ENCODE results near the gene BMP4.

- TF ChIP-seq CTCF (IDR thresholded peaks at IDR 0.05 in 8 of 11, conservative IDR thresholded peaks at IDR 0.05 in 3 of 11) (no peak), POLR2AphosphoS5 (IDR thresholded peaks at IDR 0.05) (no peak), POLR2A (IDR thresholded peaks at IDR 0.05) (no peak)
These were observed 7.6 kb upstream of the BMP4 start for GRCh38 chr14:53964249-53964648.
